ENCODE results near the gene SIDT2.

GRCh38 chr11:117229411-117229810 is 50.9 kb downstream of the SIDT2 start:
- TF ChIP-seq BHLHE40 (IDR thresholded peaks at IDR 0.05; ENCODE audit: low read depth, low read length) (no peak), POLR2A (IDR thresholded peaks at IDR 0.05; ENCODE audit: low read depth, low read length) (no peak), SMC3 (IDR thresholded peaks at IDR 0.05; ENCODE audit: low read depth, low read length) (no peak), RAD21 (IDR thresholded peaks at IDR 0.05; ENCODE audit: low read length) (no peak), RFX5 (IDR thresholded peaks at IDR 0.05; ENCODE audit: low read depth, low read length) (no peak), ELK1 (IDR thresholded peaks at IDR 0.05; ENCODE audit: borderline replicate concordance, low read depth, low read length) (no peak), MXI1 (IDR thresholded peaks at IDR 0.05; ENCODE audit: borderline replicate concordance, low read depth, low read length) (no peak), RCOR1 (IDR thresholded peaks at IDR 0.05; ENCODE audit: insufficient replicate concordance, low read length) (no peak)
- TF ChIP-seq, protein P1, sequence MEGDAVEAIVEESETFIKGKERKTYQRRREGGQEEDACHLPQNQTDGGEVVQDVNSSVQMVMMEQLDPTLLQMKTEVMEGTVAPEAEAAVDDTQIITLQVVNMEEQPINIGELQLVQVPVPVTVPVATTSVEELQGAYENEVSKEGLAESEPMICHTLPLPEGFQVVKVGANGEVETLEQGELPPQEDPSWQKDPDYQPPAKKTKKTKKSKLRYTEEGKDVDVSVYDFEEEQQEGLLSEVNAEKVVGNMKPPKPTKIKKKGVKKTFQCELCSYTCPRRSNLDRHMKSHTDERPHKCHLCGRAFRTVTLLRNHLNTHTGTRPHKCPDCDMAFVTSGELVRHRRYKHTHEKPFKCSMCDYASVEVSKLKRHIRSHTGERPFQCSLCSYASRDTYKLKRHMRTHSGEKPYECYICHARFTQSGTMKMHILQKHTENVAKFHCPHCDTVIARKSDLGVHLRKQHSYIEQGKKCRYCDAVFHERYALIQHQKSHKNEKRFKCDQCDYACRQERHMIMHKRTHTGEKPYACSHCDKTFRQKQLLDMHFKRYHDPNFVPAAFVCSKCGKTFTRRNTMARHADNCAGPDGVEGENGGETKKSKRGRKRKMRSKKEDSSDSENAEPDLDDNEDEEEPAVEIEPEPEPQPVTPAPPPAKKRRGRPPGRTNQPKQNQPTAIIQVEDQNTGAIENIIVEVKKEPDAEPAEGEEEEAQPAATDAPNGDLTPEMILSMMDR (conservative IDR thresholded peaks at IDR 0.05; ENCODE audit: low read depth, low read length): no peak
- TF ChIP-seq, protein P2, sequence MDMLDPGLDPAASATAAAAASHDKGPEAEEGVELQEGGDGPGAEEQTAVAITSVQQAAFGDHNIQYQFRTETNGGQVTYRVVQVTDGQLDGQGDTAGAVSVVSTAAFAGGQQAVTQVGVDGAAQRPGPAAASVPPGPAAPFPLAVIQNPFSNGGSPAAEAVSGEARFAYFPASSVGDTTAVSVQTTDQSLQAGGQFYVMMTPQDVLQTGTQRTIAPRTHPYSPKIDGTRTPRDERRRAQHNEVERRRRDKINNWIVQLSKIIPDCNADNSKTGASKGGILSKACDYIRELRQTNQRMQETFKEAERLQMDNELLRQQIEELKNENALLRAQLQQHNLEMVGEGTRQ (IDR thresholded peaks at IDR 0.05; ENCODE audit: low read depth, low read length): no peak
